ENCODE data around the gene WDR13.

DNA sequence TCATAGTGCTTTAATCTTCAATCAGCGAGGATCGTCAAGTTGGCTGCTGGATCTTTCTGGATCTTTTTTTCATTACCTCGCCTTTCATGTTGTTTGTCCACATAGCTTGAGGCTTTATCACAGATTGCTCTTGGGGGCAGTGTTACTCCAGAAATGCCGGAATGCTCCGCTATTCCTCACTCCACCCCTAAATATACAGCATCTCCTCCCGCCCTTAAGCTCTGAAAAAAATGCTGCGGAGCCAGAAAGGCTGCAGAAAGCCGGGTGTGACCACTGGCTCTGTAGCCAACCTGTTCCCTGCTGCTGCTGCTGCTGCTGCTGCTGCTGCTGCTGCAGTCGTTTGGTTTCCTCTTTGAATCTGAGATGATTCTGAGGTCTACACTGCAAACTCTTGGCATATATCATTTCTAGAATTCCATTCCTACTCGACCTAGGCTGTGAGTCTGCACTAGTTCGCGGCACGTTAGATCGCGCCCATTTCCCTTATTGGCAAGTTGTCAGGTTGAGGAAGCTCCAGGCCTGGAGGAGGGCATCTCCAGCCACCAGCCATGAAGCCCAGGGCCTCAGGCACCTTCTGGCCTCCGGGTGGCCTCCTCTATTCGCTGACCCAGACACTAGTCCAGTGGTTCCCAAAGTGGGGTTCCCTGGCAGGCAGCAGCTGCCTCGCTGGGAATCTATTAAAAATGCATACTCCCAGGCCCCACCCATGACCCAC is 34.2 kb downstream of the WDR13 start:
- TF ChIP-seq, protein P1, sequence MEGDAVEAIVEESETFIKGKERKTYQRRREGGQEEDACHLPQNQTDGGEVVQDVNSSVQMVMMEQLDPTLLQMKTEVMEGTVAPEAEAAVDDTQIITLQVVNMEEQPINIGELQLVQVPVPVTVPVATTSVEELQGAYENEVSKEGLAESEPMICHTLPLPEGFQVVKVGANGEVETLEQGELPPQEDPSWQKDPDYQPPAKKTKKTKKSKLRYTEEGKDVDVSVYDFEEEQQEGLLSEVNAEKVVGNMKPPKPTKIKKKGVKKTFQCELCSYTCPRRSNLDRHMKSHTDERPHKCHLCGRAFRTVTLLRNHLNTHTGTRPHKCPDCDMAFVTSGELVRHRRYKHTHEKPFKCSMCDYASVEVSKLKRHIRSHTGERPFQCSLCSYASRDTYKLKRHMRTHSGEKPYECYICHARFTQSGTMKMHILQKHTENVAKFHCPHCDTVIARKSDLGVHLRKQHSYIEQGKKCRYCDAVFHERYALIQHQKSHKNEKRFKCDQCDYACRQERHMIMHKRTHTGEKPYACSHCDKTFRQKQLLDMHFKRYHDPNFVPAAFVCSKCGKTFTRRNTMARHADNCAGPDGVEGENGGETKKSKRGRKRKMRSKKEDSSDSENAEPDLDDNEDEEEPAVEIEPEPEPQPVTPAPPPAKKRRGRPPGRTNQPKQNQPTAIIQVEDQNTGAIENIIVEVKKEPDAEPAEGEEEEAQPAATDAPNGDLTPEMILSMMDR (conservative IDR thresholded peaks at IDR 0.05; ENCODE audit: low read length): peak; percentile 55
- no peak for TF ChIP-seq EZH2phosphoT487 (IDR thresholded peaks at IDR 0.05; ENCODE audit: borderline replicate concordance)

Measured in Loucy (cell line).